Liver (tissue), 9 donors: ENCODE data around the gene DYNC2LI1. TPM values are rescaled to one million over a fixed set of nuclear protein-coding genes. Genes with fewer than 3 reads are reported as not detected.

Experiments used
- DNase-seq: peaks from one replicate; pipeline ENCODE4 v3.0.0-alpha.2; 2017; ENCODE audit warnings: low spot score
- H3K27ac ChIP-seq, 2 donors: one replicate each; pipeline ENCODE4 v1.7.0; 2013; ENCODE audit warnings: inconsistent platforms in 2 of 2, low read length in 2 of 2, control low read depth in 1 of 2, low read depth in 1 of 2, mild to moderate bottlenecking in 1 of 2
- H3K27me3 ChIP-seq, 4 donors: one replicate each; pipeline versions ENCODE4 v1.6.1 to v1.7.0; 2013; ENCODE audit warnings: low read length in 3 of 4, inconsistent platforms in 1 of 4, mild to moderate bottlenecking in 1 of 4, moderate library complexity in 1 of 4; ENCODE audit not compliant: control insufficient read depth in 4 of 4, insufficient read depth in 4 of 4
- H3K36me3 ChIP-seq, 4 donors: one replicate each; pipeline versions ENCODE4 v1.6.1 to v1.7.0; 2013; ENCODE audit warnings: low read length in 3 of 4, mild to moderate bottlenecking in 3 of 4, low read depth in 1 of 4, moderate library complexity in 1 of 4; ENCODE audit not compliant: control insufficient read depth in 4 of 4, insufficient read depth in 3 of 4
- H3K4me1 ChIP-seq, 4 donors: one replicate each; pipeline versions ENCODE4 v1.6.1 to v1.7.0; 2013; ENCODE audit warnings: low read length in 3 of 4, mild to moderate bottlenecking in 3 of 4, moderate library complexity in 1 of 4; ENCODE audit not compliant: control insufficient read depth in 4 of 4, insufficient read depth in 4 of 4
- H3K4me3 ChIP-seq, 3 donors: one replicate each; pipeline versions ENCODE4 v1.6.1 to v1.7.0; 2013; ENCODE audit warnings: low read length in 3 of 3, control low read depth in 1 of 3, low read depth in 1 of 3, mild to moderate bottlenecking in 1 of 3
- H3K9ac ChIP-seq, 2 donors: one replicate each; pipeline ENCODE4 v1.7.0; 2013; ENCODE audit warnings: low read length in 2 of 2, mild to moderate bottlenecking in 2 of 2, moderate library complexity in 2 of 2, control low read depth in 1 of 2, low read depth in 1 of 2
- H3K9me3 ChIP-seq, 4 donors: one replicate each; pipeline versions ENCODE4 v1.6.1 to v1.7.0; 2013; ENCODE audit warnings: low read length in 3 of 4; ENCODE audit not compliant: control insufficient read depth in 4 of 4
- EGR1 ChIP-seq, 2 donors: IDR thresholded peaks; 2 replicates each; pipeline ENCODE4 v1.6.1; 2016 to 2018; ENCODE audit warnings: antibody characterized with exemption in 2 of 2, low read depth in 2 of 2
- FOXA1 ChIP-seq: IDR thresholded peaks from 2 replicates; pipeline ENCODE4 v1.6.1; 2016; ENCODE audit warnings: antibody characterized with exemption
- FOXA2 ChIP-seq: IDR thresholded peaks from 2 replicates; pipeline ENCODE4 v1.6.1; 2016; ENCODE audit warnings: antibody characterized with exemption
- GABPA ChIP-seq, 2 donors: IDR thresholded peaks in 1 of 2; conservative IDR thresholded peaks in 1 of 2; 2 replicates each; pipeline ENCODE4 v1.6.1; 2016; ENCODE audit warnings: antibody characterized with exemption in 2 of 2, mild to moderate bottlenecking in 1 of 2, moderate library complexity in 1 of 2
- HNF4A ChIP-seq, 2 donors: conservative IDR thresholded peaks; 2 replicates each; pipeline ENCODE4 v1.6.1; 2016; ENCODE audit warnings: antibody characterized with exemption in 2 of 2, mild to moderate bottlenecking in 2 of 2
- HNF4G ChIP-seq: IDR thresholded peaks from 2 replicates; pipeline ENCODE4 v1.6.1; 2016; ENCODE audit warnings: antibody characterized with exemption
- JUND ChIP-seq, 2 donors: IDR thresholded peaks; 2 replicates each; pipeline ENCODE4 v1.6.1; 2016; ENCODE audit warnings: antibody characterized with exemption in 2 of 2
- NR2F2 ChIP-seq: IDR thresholded peaks from 2 replicates; pipeline ENCODE4 v1.6.1; 2016; ENCODE audit warnings: antibody characterized with exemption
- RAD21 ChIP-seq, 2 donors: IDR thresholded peaks; 2 replicates each; pipeline ENCODE4 v1.6.1; 2016; ENCODE audit warnings: antibody characterized with exemption in 2 of 2, mild to moderate bottlenecking in 2 of 2
- RXRA ChIP-seq, 2 donors: IDR thresholded peaks; 2 replicates each; pipeline ENCODE4 v1.6.1; 2017 to 2018; ENCODE audit warnings: antibody characterized with exemption in 2 of 2, mild to moderate bottlenecking in 1 of 2
- SP1 ChIP-seq: IDR thresholded peaks from 2 replicates; pipeline ENCODE4 v1.6.1; 2018; ENCODE audit warnings: antibody characterized with exemption, mild to moderate bottlenecking
- TAF1 ChIP-seq: conservative IDR thresholded peaks from 2 replicates; pipeline ENCODE4 v1.6.1; 2016; ENCODE audit warnings: antibody characterized with exemption, mild to moderate bottlenecking
- YY1 ChIP-seq: IDR thresholded peaks from 2 replicates; pipeline ENCODE4 v1.6.1; 2016; ENCODE audit warnings: antibody characterized with exemption, mild to moderate bottlenecking
- WGBS: extraction: QIAGEN DNeasy Blood & Tissue Kit; methylation state at CpG from one replicate; pipeline ENCODE4 v1.1.7; 2013; 5-methylcytosine and 5-hydroxymethylcytosine counted together
- polyA plus RNA-seq, 2 donors: library from polyadenylated mRNA; stranded (reverse) in 1 of 2; unstranded in 1 of 2; fragments of 200-250 nt in 1 of 2; fragments of >200 nt in 1 of 2; fragmentation: Nextera tagmentation in 1 of 2; extraction: Ambion mirVana in 1 of 2; gene quantifications; one replicate each; pipeline versions ENCODE4 v1.2.1 to v1.2.3, GENCODE V29; 2013 to 2015
- total RNA-seq, 2 donors: library from RNA; depleted of rRNA; stranded (reverse); fragments of >200 nt; gene quantifications; one replicate each; pipeline ENCODE4 v1.2.3, GENCODE V29; 2014
- TF ChIP-seq, protein P1 (sequence below): IDR thresholded peaks from 2 replicates; pipeline ENCODE4 v1.6.1; 2016; ENCODE audit warnings: antibody characterized with exemption, mild to moderate bottlenecking
- TF ChIP-seq, protein P2 (sequence below): fragments of 150-350 bp; IDR thresholded peaks from 2 replicates; pipeline ENCODE4 v1.5.1; 2017; ENCODE audit warnings: improper control_type of control experiment, low read depth, low read length; ENCODE audit not compliant: missing input control
- TF ChIP-seq, protein P3 (sequence below): IDR thresholded peaks from 2 replicates; pipeline ENCODE4 v1.6.1; 2016; ENCODE audit warnings: antibody characterized with exemption
- TF ChIP-seq, protein P4 (sequence below): IDR thresholded peaks from 2 replicates; pipeline ENCODE4 v1.6.1; 2016; ENCODE audit warnings: antibody characterized with exemption
- TF ChIP-seq, protein P5 (sequence below): IDR thresholded peaks from 2 replicates; pipeline ENCODE4 v1.6.1; 2016; ENCODE audit warnings: antibody characterized with exemption
- donor health status: healthy.
- donor health status: healthy.
- donor health status: healthy.
- donor health status: healthy.
- donor health status: healthy.

The DYNC2LI1 gene
- total and polyA plus RNA-seq, 4 donors = 5.4 to 6.1 (median 5.7) TPM

DNA sequence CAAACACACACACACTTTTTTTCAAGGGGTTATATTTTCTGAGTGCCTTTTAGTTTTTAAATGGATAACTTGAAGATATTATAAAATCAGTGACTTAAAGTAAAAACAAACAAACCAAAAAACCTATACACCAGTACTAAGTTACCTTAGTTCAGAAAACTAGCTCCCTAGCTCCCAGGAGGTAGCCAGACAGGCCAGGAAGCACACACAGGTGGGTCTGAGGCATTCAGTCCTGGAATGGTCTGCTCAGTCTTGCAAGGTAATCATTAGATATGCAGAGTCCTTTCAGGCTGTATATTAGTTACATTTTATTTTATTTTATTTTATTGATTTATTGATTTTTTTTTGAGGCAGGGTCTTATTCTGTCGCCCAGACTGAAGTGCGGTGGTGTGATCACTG, 10.7 kb upstream of the DYNC2LI1 start (continued):
- TF ChIP-seq, protein P1, sequence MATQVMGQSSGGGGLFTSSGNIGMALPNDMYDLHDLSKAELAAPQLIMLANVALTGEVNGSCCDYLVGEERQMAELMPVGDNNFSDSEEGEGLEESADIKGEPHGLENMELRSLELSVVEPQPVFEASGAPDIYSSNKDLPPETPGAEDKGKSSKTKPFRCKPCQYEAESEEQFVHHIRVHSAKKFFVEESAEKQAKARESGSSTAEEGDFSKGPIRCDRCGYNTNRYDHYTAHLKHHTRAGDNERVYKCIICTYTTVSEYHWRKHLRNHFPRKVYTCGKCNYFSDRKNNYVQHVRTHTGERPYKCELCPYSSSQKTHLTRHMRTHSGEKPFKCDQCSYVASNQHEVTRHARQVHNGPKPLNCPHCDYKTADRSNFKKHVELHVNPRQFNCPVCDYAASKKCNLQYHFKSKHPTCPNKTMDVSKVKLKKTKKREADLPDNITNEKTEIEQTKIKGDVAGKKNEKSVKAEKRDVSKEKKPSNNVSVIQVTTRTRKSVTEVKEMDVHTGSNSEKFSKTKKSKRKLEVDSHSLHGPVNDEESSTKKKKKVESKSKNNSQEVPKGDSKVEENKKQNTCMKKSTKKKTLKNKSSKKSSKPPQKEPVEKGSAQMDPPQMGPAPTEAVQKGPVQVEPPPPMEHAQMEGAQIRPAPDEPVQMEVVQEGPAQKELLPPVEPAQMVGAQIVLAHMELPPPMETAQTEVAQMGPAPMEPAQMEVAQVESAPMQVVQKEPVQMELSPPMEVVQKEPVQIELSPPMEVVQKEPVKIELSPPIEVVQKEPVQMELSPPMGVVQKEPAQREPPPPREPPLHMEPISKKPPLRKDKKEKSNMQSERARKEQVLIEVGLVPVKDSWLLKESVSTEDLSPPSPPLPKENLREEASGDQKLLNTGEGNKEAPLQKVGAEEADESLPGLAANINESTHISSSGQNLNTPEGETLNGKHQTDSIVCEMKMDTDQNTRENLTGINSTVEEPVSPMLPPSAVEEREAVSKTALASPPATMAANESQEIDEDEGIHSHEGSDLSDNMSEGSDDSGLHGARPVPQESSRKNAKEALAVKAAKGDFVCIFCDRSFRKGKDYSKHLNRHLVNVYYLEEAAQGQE = no peak
- TF ChIP-seq FOXA1 (no peak), JUND (IDR thresholded peaks at IDR 0.05) (no peak), HNF4G (no peak), SP1 (no peak)
- TF ChIP-seq, protein P2, sequence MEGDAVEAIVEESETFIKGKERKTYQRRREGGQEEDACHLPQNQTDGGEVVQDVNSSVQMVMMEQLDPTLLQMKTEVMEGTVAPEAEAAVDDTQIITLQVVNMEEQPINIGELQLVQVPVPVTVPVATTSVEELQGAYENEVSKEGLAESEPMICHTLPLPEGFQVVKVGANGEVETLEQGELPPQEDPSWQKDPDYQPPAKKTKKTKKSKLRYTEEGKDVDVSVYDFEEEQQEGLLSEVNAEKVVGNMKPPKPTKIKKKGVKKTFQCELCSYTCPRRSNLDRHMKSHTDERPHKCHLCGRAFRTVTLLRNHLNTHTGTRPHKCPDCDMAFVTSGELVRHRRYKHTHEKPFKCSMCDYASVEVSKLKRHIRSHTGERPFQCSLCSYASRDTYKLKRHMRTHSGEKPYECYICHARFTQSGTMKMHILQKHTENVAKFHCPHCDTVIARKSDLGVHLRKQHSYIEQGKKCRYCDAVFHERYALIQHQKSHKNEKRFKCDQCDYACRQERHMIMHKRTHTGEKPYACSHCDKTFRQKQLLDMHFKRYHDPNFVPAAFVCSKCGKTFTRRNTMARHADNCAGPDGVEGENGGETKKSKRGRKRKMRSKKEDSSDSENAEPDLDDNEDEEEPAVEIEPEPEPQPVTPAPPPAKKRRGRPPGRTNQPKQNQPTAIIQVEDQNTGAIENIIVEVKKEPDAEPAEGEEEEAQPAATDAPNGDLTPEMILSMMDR = no peak

DNA sequence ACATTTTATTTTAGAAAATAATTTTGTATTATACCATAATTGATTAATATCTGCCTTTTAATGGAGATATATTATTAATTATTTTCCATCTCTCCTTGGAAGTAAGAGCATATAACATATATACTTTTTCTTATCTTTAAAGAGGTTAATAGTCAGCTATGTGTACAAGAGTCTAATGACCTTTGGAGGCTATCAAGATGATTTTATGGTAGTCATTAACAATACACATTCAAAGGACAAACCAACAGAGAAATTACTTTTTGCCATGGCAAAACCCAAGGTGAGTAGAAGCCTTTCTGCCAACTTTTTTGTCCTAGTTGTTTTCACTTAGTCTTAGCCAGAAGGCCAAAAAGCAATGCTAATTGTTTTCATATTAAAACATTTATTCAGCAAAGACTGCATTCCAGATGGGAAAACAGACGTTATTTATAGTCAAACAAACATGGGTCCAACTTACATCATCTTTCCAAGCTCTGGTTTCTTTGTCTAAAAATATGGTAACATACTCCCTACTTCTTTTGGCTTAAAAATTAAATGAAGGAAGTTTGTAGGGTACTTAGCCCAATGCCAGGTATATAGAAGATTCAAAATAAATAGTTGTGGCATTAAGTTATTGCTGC, 9.6 kb upstream of the DYNC2LI1 start:
- H3K4me3 ChIP-seq = no peak overlapping the region
- no peak overlapping the region for H3K9ac ChIP-seq
- no peak for DNase-seq
- no peaks in the 10 kb centered on the region for H3K9me3 ChIP-seq
- no peaks in the 10 kb centered on the region for H3K4me1 ChIP-seq
- no peak overlapping the region for H3K27ac ChIP-seq
- 12% methylated on average over 1 of the region's 1 CpG for WGBS
- no peak for TF ChIP-seq HNF4A (conservative IDR thresholded peaks at IDR 0.05)
- TF ChIP-seq TAF1 = no peak
- no peak for TF ChIP-seq GABPA (IDR thresholded peaks at IDR 0.05 in 1 of 2, conservative IDR thresholded peaks at IDR 0.05 in 1 of 2)
- no peak for TF ChIP-seq NR2F2
- TF ChIP-seq, protein P1 = no peak
- TF ChIP-seq JUND (IDR thresholded peaks at IDR 0.05) = no peak
- TF ChIP-seq FOXA1 = no peak
- TF ChIP-seq, protein P2 = no peak
- TF ChIP-seq, protein P3, sequence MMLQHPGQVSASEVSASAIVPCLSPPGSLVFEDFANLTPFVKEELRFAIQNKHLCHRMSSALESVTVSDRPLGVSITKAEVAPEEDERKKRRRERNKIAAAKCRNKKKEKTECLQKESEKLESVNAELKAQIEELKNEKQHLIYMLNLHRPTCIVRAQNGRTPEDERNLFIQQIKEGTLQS = no peak
- TF ChIP-seq RXRA (IDR thresholded peaks at IDR 0.05) = no peak
- no peak for TF ChIP-seq HNF4G
- no peak for TF ChIP-seq EGR1 (IDR thresholded peaks at IDR 0.05; ENCODE audit: low read depth in 2 of 2)
- TF ChIP-seq, protein P4, sequence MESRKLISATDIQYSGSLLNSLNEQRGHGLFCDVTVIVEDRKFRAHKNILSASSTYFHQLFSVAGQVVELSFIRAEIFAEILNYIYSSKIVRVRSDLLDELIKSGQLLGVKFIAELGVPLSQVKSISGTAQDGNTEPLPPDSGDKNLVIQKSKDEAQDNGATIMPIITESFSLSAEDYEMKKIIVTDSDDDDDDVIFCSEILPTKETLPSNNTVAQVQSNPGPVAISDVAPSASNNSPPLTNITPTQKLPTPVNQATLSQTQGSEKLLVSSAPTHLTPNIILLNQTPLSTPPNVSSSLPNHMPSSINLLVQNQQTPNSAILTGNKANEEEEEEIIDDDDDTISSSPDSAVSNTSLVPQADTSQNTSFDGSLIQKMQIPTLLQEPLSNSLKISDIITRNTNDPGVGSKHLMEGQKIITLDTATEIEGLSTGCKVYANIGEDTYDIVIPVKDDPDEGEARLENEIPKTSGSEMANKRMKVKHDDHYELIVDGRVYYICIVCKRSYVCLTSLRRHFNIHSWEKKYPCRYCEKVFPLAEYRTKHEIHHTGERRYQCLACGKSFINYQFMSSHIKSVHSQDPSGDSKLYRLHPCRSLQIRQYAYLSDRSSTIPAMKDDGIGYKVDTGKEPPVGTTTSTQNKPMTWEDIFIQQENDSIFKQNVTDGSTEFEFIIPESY = no peak
- TF ChIP-seq YY1 = no peak
- no peak for TF ChIP-seq FOXA2
- TF ChIP-seq, protein P5, sequence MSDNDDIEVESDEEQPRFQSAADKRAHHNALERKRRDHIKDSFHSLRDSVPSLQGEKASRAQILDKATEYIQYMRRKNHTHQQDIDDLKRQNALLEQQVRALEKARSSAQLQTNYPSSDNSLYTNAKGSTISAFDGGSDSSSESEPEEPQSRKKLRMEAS = no peak
- no peak for TF ChIP-seq SP1
- TF ChIP-seq RAD21 (IDR thresholded peaks at IDR 0.05) = no peak
- no peaks in the 10 kb centered on the region for H3K27me3 ChIP-seq
- H3K36me3 ChIP-seq = no peaks in the 10 kb centered on the region
